Natural killer cell (primary cell): ENCODE results near the gene SOX13. TPM values are rescaled to one million over a fixed set of nuclear protein-coding genes. Genes with fewer than 3 reads are reported as not detected.

ENCODE experiments used
- ATAC-seq, 3 donors: fragments of 150-1000 bp in 2 of 3; fragments of 200-7000 bp in 1 of 3; cut with Tn5 transposase; 1 replicate in 1 of 3; 2 replicates in 2 of 3; pipeline ENCODE4 v1.10.0; 2021; ENCODE audit warnings: mild to moderate bottlenecking in 2 of 3, moderate library complexity in 2 of 3
- DNase-seq, 2 donors: peaks; one replicate each; pipeline versions ENCODE4 v3.0.0 to v3.0.0-alpha.2; 2013 to 2021; ENCODE audit warnings: mixed read lengths in 1 of 2
- H3K27ac ChIP-seq: one replicate; pipeline ENCODE4 v1.5.1; 2013; ENCODE audit warnings: mild to moderate bottlenecking, low read length
- H3K27me3 ChIP-seq: one replicate; pipeline ENCODE4 v1.6.1; 2013; ENCODE audit warnings: low read length; ENCODE audit not compliant: control insufficient read depth, insufficient read depth
- H3K36me3 ChIP-seq: one replicate; pipeline ENCODE4 v1.6.1; 2013; ENCODE audit warnings: low read length; ENCODE audit not compliant: control insufficient read depth, insufficient read depth
- H3K4me1 ChIP-seq: one replicate; pipeline ENCODE4 v1.6.1; 2013; ENCODE audit warnings: low read length; ENCODE audit not compliant: control insufficient read depth, insufficient read depth
- H3K4me3 ChIP-seq: one replicate; pipeline ENCODE4 v1.5.1; 2013; ENCODE audit warnings: low read length
- H3K9me3 ChIP-seq: one replicate; pipeline ENCODE4 v1.6.1; 2013; ENCODE audit warnings: low read length; ENCODE audit not compliant: control insufficient read depth, insufficient read depth
- H3K27ac Mint-ChIP-seq, 2 donors: one replicate each; pipeline ENCODE4 v1.8.0; 2022; ENCODE audit warnings: mild to moderate bottlenecking in 2 of 2, mixed read lengths in 2 of 2, moderate library complexity in 1 of 2
- H3K27me3 Mint-ChIP-seq, 2 donors: one replicate each; pipeline ENCODE4 v1.8.0; 2022; ENCODE audit warnings: low read depth in 2 of 2, mixed read lengths in 2 of 2
- H3K36me3 Mint-ChIP-seq: one replicate; pipeline ENCODE4 v1.8.0; 2022; ENCODE audit warnings: mixed read lengths
- H3K4me1 Mint-ChIP-seq, 2 donors: one replicate each; pipeline ENCODE4 v1.8.0; 2022; ENCODE audit warnings: mixed read lengths in 2 of 2
- H3K4me3 Mint-ChIP-seq: one replicate; pipeline ENCODE4 v1.8.0; 2022; ENCODE audit warnings: mild to moderate bottlenecking, moderate library complexity, mixed read lengths
- H3K9me3 Mint-ChIP-seq, 2 donors: one replicate each; pipeline ENCODE4 v1.8.0; 2022; ENCODE audit warnings: mixed read lengths in 2 of 2
- WGBS: methylation state at CpG from one replicate; pipeline ENCODE4 v1.1.7; 2013; ENCODE audit warnings: missing lambda C conversion rate; ENCODE audit not compliant: insufficient coverage; 5-methylcytosine and 5-hydroxymethylcytosine counted together
- intact Hi-C: fragments of 100-400 bp; cut with micrococcal nuclease; formaldehyde crosslinking; loops from one replicate; pipeline ENCODE4 v1.14.2; 2022
- total RNA-seq, 4 donors: library from RNA; stranded (reverse); fragments of 120-200 nt in 1 of 4; gene quantifications; one replicate each; pipeline versions ENCODE4 v1.2.3 to v1.2.4, GENCODE V29; 2013 to 2022
- TF ChIP-seq, protein P1 (sequence below): fragments of 200-600 bp; IDR thresholded peaks from one replicate; pipeline ENCODE4 v1.8.0; 2022; ENCODE audit warnings: antibody characterized with exemption

The SOX13 gene
- total RNA-seq, 3 donors from 2014 or later (not counting 1 experiment from before 2014, with no cell fraction given), result 27.3 to 44.7 (median 41.4) TPM

DNA sequence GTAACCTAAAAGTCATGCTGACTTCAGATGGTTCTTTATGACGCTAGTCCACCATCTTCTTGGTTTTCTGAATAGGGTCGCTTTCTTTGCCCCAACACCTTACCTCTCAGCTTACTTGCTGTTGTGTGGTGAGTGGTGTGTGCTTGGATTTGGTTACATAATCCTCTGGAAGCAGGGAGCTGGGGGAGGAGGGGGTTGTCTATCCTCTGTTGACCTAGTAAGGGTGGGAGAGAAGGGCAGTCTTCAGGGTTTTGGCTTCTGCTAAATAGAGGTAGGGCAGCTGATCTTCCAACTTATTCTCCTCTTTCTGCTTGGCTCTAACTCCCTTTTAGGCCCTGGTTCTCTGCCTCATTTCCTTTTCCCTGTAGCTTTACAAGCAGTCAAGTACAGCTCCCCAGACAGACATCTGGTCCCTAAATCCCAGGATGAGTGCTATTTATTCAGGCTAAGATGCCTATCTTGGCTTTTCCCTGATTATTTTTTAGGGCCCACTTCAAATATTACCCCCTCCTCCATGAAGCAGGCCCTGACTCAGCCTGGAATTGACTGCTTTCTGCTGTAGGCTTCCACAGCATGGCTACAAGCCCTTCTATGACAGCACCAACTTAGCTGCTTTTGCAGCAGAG, 99.6 kb downstream of the SOX13 start:
- Mint-ChIP-seq H3K36me3 (peaks cover 14% of the 10 kb centered on the region), H3K27ac (no peak overlapping the region), H3K4me3 (no peak overlapping the region), H3K27me3 (peaks cover 0 to 5% of the 10 kb centered on the region in 2 donors), H3K4me1 (no peaks in the 10 kb centered on the region), H3K9me3 (peaks cover 0 to 3% of the 10 kb centered on the region in 2 donors)
- H3K9me3 ChIP-seq, result peaks cover 29% of the 10 kb centered on the region
- no peak overlapping the region for H3K4me3 ChIP-seq
- H3K36me3 ChIP-seq, result no peaks in the 10 kb centered on the region
- H3K27me3 ChIP-seq, result no peaks in the 10 kb centered on the region
- WGBS, result 80% methylated on average over 1 of the region's 2 CpGs
- ATAC-seq (no peak), DNase-seq (no peak)
- intact Hi-C loops, result no loop called here
- TF ChIP-seq, protein P1, sequence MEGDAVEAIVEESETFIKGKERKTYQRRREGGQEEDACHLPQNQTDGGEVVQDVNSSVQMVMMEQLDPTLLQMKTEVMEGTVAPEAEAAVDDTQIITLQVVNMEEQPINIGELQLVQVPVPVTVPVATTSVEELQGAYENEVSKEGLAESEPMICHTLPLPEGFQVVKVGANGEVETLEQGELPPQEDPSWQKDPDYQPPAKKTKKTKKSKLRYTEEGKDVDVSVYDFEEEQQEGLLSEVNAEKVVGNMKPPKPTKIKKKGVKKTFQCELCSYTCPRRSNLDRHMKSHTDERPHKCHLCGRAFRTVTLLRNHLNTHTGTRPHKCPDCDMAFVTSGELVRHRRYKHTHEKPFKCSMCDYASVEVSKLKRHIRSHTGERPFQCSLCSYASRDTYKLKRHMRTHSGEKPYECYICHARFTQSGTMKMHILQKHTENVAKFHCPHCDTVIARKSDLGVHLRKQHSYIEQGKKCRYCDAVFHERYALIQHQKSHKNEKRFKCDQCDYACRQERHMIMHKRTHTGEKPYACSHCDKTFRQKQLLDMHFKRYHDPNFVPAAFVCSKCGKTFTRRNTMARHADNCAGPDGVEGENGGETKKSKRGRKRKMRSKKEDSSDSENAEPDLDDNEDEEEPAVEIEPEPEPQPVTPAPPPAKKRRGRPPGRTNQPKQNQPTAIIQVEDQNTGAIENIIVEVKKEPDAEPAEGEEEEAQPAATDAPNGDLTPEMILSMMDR, result no peak
- no peak overlapping the region for H3K27ac ChIP-seq
- H3K4me1 ChIP-seq, result no peaks in the 10 kb centered on the region

GRCh38 chr1:204174958-204175357, 102.0 kb downstream of the SOX13 start:
- H3K4me1 ChIP-seq, result no peaks in the 10 kb centered on the region
- DNase-seq (no peak), ATAC-seq (no peak)
- no peak overlapping the region for H3K4me3 ChIP-seq
- no peaks in the 10 kb centered on the region for H3K27me3 ChIP-seq
- peaks cover 17% of the 10 kb centered on the region for H3K9me3 ChIP-seq
- 78% methylated on average over 3 of the region's 3 CpGs for whole genome bisulfite sequencing
- Mint-ChIP-seq H3K4me3 (no peak overlapping the region), H3K27me3 (peaks cover 0 to 5% of the 10 kb centered on the region in 2 donors), H3K27ac (no peak overlapping the region), H3K9me3 (peaks cover 0 to 3% of the 10 kb centered on the region in 2 donors), H3K36me3 (peaks cover 14% of the 10 kb centered on the region), H3K4me1 (no peaks in the 10 kb centered on the region)
- H3K27ac ChIP-seq, result no peak overlapping the region
- TF ChIP-seq, protein P1, result no peak
- intact Hi-C loops, result no loop called here
- no peaks in the 10 kb centered on the region for H3K36me3 ChIP-seq

DNA sequence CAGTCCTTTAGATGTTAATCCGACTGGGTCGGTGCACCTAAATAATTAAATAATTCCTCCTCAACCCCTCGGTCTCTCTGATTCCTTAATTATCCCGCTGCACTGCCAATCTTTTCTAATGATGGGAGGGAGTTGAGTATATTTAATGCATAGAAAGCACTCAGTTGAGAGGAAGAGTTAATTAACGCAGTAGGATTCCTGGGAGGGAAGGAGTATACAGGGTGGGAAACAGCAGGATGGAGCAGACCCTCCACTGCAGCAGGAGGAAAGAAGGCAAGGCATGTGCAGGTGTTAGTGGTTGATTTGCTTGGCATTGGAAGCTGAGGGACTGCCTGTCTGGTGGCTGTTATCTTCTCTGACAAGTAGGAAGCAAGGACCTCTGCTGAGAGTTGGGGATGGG, 103.1 kb downstream of the SOX13 start:
- H3K27me3 Mint-ChIP-seq, result peaks cover 0 to 5% of the 10 kb centered on the region in 2 donors
- no peak overlapping the region for H3K27ac ChIP-seq
- no peaks in the 10 kb centered on the region for H3K4me1 Mint-ChIP-seq
- intact Hi-C loops, result no loop called here
- TF ChIP-seq, protein P1, result no peak
- DNase-seq (no peak), ATAC-seq (no peak)
- H3K36me3 Mint-ChIP-seq, result peaks cover 7% of the 10 kb centered on the region
- H3K36me3 ChIP-seq, result no peaks in the 10 kb centered on the region
- H3K4me1 ChIP-seq, result no peaks in the 10 kb centered on the region
- H3K9me3 ChIP-seq, result peaks cover 10% of the 10 kb centered on the region
- H3K27ac Mint-ChIP-seq, result no peak overlapping the region
- H3K4me3 ChIP-seq, result no peak overlapping the region
- H3K9me3 Mint-ChIP-seq, result no peaks in the 10 kb centered on the region
- 95% methylated on average over 3 of the region's 5 CpGs for WGBS
- no peaks in the 10 kb centered on the region for H3K27me3 ChIP-seq
- H3K4me3 Mint-ChIP-seq, result no peak overlapping the region

GRCh38 chr1:204177133-204177532, 104.2 kb downstream of the SOX13 start:
- no peaks in the 10 kb centered on the region for H3K27me3 ChIP-seq
- DNase-seq (no peak), ATAC-seq (no peak)
- H3K27ac Mint-ChIP-seq, result no peak overlapping the region
- H3K27me3 Mint-ChIP-seq, result peaks cover 0 to 5% of the 10 kb centered on the region in 2 donors
- TF ChIP-seq, protein P1, result no peak
- no peaks in the 10 kb centered on the region for H3K36me3 ChIP-seq
- no peaks in the 10 kb centered on the region for H3K4me1 ChIP-seq
- H3K4me1 Mint-ChIP-seq, result no peaks in the 10 kb centered on the region
- H3K9me3 Mint-ChIP-seq, result no peaks in the 10 kb centered on the region
- H3K36me3 Mint-ChIP-seq, result no peaks in the 10 kb centered on the region
- intact Hi-C loops, result no loop called here
- H3K4me3 ChIP-seq, result no peak overlapping the region
- H3K27ac ChIP-seq, result no peak overlapping the region
- peaks cover 10% of the 10 kb centered on the region for H3K9me3 ChIP-seq
- WGBS, result 29% methylated on average over 4 of the region's 4 CpGs
- no peak overlapping the region for H3K4me3 Mint-ChIP-seq
